GM12875 (cell line): ENCODE measurements around the gene CGB5.

Source experiments
- H3K4me3 ChIP-seq: one replicate; pipeline ENCODE4 v1.5.1; 2011; ENCODE audit warnings: low read depth, low read length, control low read depth
- TF ChIP-seq, protein P1 (sequence below): IDR thresholded peaks from 2 replicates; pipeline ENCODE4 v1.5.1; 2011; ENCODE audit warnings: low read depth, mild to moderate bottlenecking, control low read depth, inconsistent platforms, low read length, moderate library complexity, borderline replicate concordance; ENCODE audit not compliant: insufficient read depth

CGB5 gene

DNA sequence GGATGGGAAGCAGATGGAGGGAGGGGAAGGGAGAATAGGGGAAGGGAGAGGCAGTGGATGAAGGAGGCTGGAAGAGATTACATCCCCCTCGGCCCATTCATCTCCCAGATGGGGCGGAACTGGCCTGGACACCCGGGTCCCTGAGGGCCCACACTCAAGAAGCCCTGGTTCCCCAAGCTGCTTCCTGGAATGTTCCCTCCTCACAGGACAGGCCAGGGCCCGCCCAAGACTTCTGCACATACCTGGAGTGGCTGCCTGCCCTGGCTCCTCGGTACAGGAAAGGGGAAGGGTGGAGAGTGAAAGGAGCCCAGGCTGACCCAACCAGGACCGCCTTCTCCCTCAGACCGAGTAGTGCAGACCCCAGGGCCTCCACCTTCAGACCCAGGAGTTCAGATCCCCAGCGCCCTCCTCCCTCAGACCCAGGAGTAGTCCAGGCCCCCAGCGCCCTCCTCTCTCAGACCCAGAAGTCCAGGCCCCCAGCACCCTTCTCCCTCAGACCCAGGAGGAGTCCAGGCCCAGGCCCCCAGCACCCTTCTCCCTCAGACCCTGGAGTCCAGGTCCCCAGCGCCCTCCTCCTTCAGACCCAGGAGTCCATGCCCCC is 20.5 kb downstream of the CGB5 start:
- no peak overlapping the region for H3K4me3 ChIP-seq

DNA sequence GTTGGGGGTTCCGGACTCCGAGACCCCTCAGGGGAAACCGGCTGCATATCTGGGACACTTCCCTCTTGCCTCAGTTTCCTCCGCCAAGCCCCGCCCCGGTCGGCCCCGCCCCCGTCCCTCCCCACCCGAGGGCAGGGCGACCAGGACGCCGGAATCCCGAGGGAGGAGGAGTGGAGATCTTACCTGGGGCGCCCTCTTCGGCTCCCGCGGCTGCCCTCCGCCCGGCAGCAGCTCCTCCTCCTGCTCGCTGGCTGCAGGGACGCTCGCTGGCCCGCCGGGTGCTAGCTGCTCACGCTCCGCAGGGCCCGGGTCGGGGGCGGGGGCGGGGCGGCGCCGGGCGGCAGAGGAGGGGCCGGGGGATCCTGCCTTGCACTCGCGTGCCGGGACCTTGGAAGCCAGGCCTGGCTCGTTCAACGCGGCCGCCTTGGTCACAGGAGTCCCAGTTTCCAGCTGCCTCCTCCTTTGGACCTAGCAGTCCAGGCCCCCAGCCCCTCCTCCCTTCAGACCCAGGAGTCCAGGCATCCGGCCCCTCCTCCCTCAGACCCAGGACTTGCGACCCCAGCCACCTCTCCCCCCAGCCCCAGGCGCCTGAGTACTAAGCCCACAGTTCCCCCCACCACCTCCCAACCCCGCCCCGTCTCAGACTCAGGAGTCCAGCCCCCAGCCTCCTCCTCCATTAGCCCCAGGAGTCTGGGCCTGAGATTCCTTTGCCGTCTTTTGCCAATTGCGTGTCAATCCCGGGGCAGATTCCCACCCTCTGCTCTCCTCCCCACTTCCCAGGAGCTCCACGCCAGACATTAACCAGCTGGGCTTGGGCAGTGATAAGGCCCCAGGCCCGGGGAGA is 21.3 kb downstream of the CGB5 start, which contains the start of gene NTF4:
Gene NTF4 (minus strand): TSS at position 51 of the 844 bp plus-strand sequence. CDS start 2,821 bp downstream, outside the sequence.
- H3K4me3 ChIP-seq, result no peak within 1 kb of the TSS
- TF ChIP-seq, protein P1, sequence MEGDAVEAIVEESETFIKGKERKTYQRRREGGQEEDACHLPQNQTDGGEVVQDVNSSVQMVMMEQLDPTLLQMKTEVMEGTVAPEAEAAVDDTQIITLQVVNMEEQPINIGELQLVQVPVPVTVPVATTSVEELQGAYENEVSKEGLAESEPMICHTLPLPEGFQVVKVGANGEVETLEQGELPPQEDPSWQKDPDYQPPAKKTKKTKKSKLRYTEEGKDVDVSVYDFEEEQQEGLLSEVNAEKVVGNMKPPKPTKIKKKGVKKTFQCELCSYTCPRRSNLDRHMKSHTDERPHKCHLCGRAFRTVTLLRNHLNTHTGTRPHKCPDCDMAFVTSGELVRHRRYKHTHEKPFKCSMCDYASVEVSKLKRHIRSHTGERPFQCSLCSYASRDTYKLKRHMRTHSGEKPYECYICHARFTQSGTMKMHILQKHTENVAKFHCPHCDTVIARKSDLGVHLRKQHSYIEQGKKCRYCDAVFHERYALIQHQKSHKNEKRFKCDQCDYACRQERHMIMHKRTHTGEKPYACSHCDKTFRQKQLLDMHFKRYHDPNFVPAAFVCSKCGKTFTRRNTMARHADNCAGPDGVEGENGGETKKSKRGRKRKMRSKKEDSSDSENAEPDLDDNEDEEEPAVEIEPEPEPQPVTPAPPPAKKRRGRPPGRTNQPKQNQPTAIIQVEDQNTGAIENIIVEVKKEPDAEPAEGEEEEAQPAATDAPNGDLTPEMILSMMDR, result no peak

More for the DNA sequence above, 20.5 kb downstream of the CGB5 start:
- TF ChIP-seq, protein P1, result no peak

DNA sequence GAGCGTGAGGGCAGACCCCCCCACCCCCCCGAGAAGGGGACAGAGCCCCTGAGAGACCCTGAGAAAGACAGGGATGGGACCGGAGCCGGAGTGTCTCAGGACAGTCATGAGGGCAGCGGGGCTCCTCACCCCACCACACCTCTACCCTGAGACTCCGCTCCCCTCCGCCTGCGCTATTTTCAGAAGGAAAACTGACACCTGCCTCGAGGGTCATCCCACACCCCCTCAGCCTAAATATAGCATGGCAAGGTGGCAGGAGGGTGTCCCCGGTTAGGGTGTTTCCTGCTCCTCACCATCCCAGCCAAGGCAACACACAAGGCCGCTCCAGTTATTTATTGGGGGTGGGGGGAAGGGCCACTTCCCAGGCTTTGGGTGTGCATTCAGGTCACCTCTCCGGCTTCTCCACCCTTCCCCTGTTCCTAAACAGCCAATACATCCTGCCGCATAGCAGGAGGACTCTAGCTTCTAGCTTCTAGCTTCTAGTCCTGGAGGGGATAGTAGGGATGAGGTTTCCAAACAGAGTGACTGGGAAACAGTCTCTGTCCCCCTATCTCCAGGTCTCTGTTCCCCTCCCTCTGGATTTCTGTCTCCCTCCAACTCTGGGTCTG is 22.4 kb downstream of the CGB5 start:
- TF ChIP-seq, protein P1, result no peak
- H3K4me3 ChIP-seq, result no peak overlapping the region

DNA sequence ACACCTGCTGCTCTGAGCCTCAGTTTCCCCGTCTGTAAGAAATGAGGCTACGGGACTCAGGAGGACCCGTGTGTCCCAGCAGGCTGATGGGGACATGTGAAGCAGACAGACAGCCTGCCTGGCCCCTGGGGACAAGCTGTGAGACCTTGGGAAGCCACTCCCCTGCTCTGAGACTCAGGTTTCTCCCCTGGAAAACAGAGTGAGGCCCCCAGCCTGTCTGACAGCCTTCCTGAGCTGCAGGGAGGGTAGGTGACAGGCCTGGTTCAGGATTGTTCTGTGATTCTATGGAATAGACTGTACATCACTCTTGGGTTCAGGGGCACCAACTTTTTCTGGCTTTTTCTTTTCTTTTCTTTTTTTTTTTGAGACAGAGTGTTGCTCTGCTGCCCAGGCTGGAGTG is 23.9 kb downstream of the CGB5 start:
- no peak overlapping the region for H3K4me3 ChIP-seq
- TF ChIP-seq, protein P1, result no peak

DNA sequence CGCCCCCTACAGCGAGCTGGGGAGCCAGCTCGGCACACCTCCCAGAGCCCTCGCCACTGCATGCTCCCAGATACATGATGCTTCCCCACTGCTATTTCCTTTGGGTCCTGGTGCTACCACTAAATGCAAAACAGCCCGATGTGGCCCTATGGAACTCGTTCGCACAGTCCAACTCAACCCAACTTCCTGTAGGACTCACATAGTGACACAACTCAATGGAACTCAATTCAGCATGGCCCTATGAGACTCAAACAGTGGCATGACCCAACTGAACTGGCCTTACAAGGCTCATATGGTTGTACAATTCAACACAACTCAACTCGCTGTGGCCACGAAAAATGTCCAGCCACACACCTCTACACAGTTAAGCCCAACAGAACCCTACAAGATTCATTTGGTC is 25.4 kb downstream of the CGB5 start:
- no peak overlapping the region for H3K4me3 ChIP-seq
- TF ChIP-seq, protein P1, result no peak

DNA sequence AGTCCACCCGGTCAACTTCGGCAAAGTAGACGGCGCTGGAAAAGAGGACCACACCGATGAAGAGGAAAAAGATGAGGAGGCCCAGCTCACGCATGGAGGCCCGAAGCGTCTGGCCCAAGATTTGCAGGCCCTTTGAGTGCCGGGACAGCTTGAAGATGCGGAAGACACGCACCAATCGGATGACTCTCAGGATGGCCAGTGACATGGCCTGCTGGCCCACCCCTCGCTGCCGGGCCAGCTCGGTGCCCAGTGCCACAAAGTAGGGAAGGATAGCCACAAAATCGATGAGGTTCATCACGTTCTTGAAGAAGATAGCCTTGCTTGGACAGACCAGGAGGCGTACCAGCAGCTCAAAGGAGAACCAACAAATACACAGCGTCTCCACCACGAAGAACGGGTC is 26.8 kb downstream of the CGB5 start:
- no peak overlapping the region for H3K4me3 ChIP-seq
- TF ChIP-seq, protein P1, result no peak
